Vagina (tissue), 2 donors: ENCODE data around the gene GRIN3A. TPM values are rescaled to one million over a fixed set of nuclear protein-coding genes. Genes with fewer than 3 reads are reported as not detected.
A peak's percentile ranks its signal among the peaks of the same experiment; 100 is the strongest.

Source experiments
- DNase-seq, 2 donors: peaks; one replicate each; pipeline ENCODE4 v3.0.0-alpha.2; 2017; ENCODE audit errors: extremely low spot score in 2 of 2
- H3K27ac ChIP-seq: fragments of 200-600 bp; sonication (generic); one replicate; pipeline ENCODE4 v1.5.1; 2019
- H3K27me3 ChIP-seq: fragments of 200-600 bp; sonication (generic); one replicate; pipeline ENCODE4 v1.5.1; 2019
- H3K36me3 ChIP-seq, 2 donors: fragments of 200-600 bp; sonication (generic); one replicate each; pipeline ENCODE4 v1.5.1; 2017 to 2019
- H3K4me1 ChIP-seq: fragments of 200-600 bp; sonication (generic); one replicate; pipeline ENCODE4 v1.5.1; 2019
- H3K4me3 ChIP-seq, 2 donors: fragments of 200-600 bp; sonication (generic); 1 replicate in 1 of 2; 2 replicates in 1 of 2; pipeline ENCODE4 v1.5.1; 2016 to 2019
- H3K9me3 ChIP-seq: fragments of 200-600 bp; sonication (generic); one replicate; pipeline ENCODE4 v1.5.1; 2019
- POLR2A ChIP-seq, 2 donors: fragments of 450-650 bp; IDR thresholded peaks; one replicate each; pipeline ENCODE4 v1.6.1; 2017; ENCODE audit warnings: antibody characterized with exemption in 2 of 2, mild to moderate bottlenecking in 2 of 2, moderate library complexity in 2 of 2
- POLR2AphosphoS5 ChIP-seq, 2 donors: sonication (generic); formaldehyde crosslinking; IDR thresholded peaks; one replicate each; pipeline ENCODE4 v1.9.0; 2017; ENCODE audit warnings: antibody characterized with exemption in 2 of 2, mild to moderate bottlenecking in 2 of 2, low read depth in 1 of 2; ENCODE audit not compliant: insufficient read depth in 1 of 2
- intact Hi-C: fragments of 100-400 bp; cut with DNase I; formaldehyde crosslinking; loops from one replicate; pipeline ENCODE4 v1.15.1; 2023
- total RNA-seq: library from RNA; depleted of rRNA; stranded (reverse); fragments of >200 nt; gene quantifications from one replicate; pipeline ENCODE4 v1.2.3, GENCODE V29; 2016
- TF ChIP-seq, protein P1 (sequence below), 3 experiments: fragments of 450-650 bp in 2 of 3; fragments of 200-600 bp in 1 of 3; sonication (generic) in 1 of 3; IDR thresholded peaks; one replicate each; pipeline ENCODE4 v1.5.1; 2017 to 2019; ENCODE audit warnings: antibody characterized with exemption in 3 of 3, mild to moderate bottlenecking in 2 of 3, moderate library complexity in 2 of 3

GRIN3A gene
- total RNA-seq, 1 donor from 2014 or later, result 1.5 TPM

DNA sequence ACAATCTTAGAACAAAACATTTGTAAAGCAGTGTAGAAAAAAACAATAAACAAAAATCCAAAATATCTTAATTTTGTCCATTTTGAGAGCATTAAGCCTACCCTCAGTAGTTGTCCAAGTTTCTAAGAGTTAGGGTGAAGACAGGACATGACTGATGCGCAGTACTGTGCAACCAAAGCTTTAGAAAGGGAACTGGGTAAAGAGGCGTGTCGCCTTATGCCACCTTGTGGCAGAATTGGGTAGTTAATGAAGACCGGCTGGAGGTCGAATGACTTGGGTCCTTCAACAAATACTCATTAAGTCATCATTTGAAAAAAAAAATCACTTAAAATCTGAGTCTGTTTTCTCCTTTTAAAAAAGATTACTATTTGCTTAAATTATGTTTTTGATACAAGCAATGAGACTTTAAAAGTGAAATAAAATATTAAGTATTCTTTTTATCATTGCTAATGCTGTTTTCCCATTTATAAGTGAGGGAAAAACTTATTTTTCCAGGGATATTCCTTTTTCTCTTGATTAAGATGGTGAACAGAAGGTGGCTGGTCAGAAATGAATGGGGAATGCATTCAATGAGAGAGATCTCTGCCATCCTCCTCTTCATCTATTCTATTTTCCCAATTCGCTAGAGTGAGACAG lies 208.3 kb downstream of the GRIN3A start:
- no peaks in the 10 kb centered on the region for H3K27me3 ChIP-seq
- no peaks in the 10 kb centered on the region for H3K36me3 ChIP-seq
- H3K4me1 ChIP-seq, result peaks cover 17% of the 10 kb centered on the region
- TF ChIP-seq, protein P1, sequence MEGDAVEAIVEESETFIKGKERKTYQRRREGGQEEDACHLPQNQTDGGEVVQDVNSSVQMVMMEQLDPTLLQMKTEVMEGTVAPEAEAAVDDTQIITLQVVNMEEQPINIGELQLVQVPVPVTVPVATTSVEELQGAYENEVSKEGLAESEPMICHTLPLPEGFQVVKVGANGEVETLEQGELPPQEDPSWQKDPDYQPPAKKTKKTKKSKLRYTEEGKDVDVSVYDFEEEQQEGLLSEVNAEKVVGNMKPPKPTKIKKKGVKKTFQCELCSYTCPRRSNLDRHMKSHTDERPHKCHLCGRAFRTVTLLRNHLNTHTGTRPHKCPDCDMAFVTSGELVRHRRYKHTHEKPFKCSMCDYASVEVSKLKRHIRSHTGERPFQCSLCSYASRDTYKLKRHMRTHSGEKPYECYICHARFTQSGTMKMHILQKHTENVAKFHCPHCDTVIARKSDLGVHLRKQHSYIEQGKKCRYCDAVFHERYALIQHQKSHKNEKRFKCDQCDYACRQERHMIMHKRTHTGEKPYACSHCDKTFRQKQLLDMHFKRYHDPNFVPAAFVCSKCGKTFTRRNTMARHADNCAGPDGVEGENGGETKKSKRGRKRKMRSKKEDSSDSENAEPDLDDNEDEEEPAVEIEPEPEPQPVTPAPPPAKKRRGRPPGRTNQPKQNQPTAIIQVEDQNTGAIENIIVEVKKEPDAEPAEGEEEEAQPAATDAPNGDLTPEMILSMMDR (IDR thresholded peaks at IDR 0.05), result peak; percentile 75 to 81 (median 79)
- TF ChIP-seq POLR2AphosphoS5 (IDR thresholded peaks at IDR 0.05; ENCODE audit: insufficient read depth in 1 of 2, low read depth in 1 of 2) (peak in 1 of 2 donors; percentile 20), POLR2A (IDR thresholded peaks at IDR 0.05) (no peak)
- no peak overlapping the region for H3K4me3 ChIP-seq
- intact Hi-C loops, result loop anchor here (5.0 to 10.0 kb wide), 2 partner anchors 68 to 135 kb away; partner anchors contain the start of genes MRPL50 and ZNF189
- H3K9me3 ChIP-seq, result no peaks in the 10 kb centered on the region
- DNase-seq, result no peak
- no peak overlapping the region for H3K27ac ChIP-seq

DNA sequence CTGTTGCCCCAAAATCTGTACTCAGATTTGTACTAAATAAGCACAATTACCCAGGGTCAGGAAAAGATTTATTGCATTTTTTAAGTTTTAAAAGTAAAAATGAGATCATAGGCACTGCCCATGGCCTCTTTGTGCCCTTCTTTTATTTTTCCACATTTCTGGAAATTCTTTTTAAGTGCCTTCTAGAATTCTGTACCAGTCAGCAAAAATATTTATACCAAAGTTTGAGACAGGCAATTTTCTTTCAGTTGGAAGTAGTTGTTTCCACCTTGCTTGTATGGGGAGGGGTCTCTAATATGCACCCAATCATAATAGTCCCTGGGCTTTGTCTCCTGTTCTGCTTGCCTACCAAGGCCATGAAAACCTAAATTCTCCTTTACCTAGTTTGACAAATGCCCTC lies 210.4 kb downstream of the GRIN3A start:
- no peaks in the 10 kb centered on the region for H3K27me3 ChIP-seq
- H3K4me3 ChIP-seq, result no peak overlapping the region
- peaks cover 2% of the 10 kb centered on the region for H3K4me1 ChIP-seq
- no peaks in the 10 kb centered on the region for H3K9me3 ChIP-seq
- H3K36me3 ChIP-seq, result no peaks in the 10 kb centered on the region
- intact Hi-C loops, result no loop called here
- no peak for DNase-seq
- no peak overlapping the region for H3K27ac ChIP-seq
- TF ChIP-seq, protein P1 (IDR thresholded peaks at IDR 0.05), result no peak
- TF ChIP-seq POLR2AphosphoS5 (IDR thresholded peaks at IDR 0.05; ENCODE audit: insufficient read depth in 1 of 2, low read depth in 1 of 2), result no peak

DNA sequence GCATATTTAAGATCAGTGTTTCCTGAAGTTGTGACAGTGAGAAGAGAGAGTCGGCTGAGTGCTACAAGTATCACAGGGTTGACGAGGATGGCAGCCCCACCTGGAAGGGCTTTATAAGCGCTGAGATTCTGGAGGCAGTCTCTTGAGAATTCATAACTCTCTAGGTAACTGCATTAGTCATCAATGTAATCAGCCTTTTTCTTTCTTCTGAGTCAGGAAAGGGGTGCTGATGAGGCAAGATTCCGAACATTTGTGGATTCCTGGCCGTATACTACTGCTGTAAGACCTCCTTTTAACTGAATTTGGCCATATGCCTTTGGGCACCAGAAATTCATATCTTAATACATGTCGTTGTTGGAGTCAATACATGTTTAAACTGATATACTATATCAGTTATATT lies 211.4 kb downstream of the GRIN3A start:
- intact Hi-C loops, result no loop called here

DNA sequence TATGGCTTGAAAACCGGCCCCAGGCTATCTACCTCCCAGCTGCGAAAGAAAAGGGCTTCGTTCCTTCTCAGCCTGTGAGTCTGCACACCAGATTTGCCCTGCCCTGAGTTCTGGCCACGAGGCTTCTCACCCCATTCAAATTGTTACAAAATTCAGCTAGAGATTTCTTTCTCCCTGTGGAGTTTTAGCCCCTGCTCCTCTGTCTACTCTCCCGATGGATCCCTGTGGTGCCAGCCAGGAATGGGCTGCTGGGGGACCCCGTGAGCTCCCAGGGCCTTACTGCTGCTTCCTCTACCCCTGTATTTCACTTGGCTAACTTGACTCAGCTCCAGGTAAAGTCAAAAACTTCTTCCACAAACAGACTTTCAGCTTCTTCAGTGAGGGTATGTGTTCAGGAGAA lies 214.1 kb downstream of the GRIN3A start:
- Histone ChIP-seq H3K4me3 (no peak overlapping the region), H3K27me3 (no peaks in the 10 kb centered on the region), H3K36me3 (no peaks in the 10 kb centered on the region), H3K4me1 (no peaks in the 10 kb centered on the region), H3K9me3 (no peaks in the 10 kb centered on the region), H3K27ac (no peak overlapping the region)
- intact Hi-C loops, result no loop called here
- no peak for DNase-seq
- TF ChIP-seq POLR2AphosphoS5 (IDR thresholded peaks at IDR 0.05; ENCODE audit: insufficient read depth in 1 of 2, low read depth in 1 of 2), result no peak
- TF ChIP-seq POLR2A (IDR thresholded peaks at IDR 0.05), result no peak
- TF ChIP-seq, protein P1 (IDR thresholded peaks at IDR 0.05), result no peak

More for the DNA sequence above, 211.4 kb downstream of the GRIN3A start:
- Histone ChIP-seq H3K4me3 (no peak overlapping the region), H3K4me1 (no peaks in the 10 kb centered on the region), H3K27ac (no peak overlapping the region), H3K27me3 (no peaks in the 10 kb centered on the region), H3K36me3 (no peaks in the 10 kb centered on the region), H3K9me3 (no peaks in the 10 kb centered on the region)
- no peak for DNase-seq
- TF ChIP-seq, protein P1 (IDR thresholded peaks at IDR 0.05), result no peak
- no peak for TF ChIP-seq POLR2AphosphoS5 (IDR thresholded peaks at IDR 0.05; ENCODE audit: insufficient read depth in 1 of 2, low read depth in 1 of 2)
- no peak for TF ChIP-seq POLR2A (IDR thresholded peaks at IDR 0.05)

Other genes starting within 250 kb of the GRIN3A start
- gene RNF20, start 204.8 kb downstream of the GRIN3A start, total RNA-seq, result 22.3 TPM
- not detected for gene PPP3R2, start 143.7 kb downstream of the GRIN3A start, total RNA-seq